ENCODE measurements around the gene GGTA1. TPM values are rescaled to one million over a fixed set of nuclear protein-coding genes. Genes with fewer than 3 reads are reported as not detected.

The GGTA1 gene
- total RNA-seq, 1 experiment from 2014 or later, result not detected

DNA sequence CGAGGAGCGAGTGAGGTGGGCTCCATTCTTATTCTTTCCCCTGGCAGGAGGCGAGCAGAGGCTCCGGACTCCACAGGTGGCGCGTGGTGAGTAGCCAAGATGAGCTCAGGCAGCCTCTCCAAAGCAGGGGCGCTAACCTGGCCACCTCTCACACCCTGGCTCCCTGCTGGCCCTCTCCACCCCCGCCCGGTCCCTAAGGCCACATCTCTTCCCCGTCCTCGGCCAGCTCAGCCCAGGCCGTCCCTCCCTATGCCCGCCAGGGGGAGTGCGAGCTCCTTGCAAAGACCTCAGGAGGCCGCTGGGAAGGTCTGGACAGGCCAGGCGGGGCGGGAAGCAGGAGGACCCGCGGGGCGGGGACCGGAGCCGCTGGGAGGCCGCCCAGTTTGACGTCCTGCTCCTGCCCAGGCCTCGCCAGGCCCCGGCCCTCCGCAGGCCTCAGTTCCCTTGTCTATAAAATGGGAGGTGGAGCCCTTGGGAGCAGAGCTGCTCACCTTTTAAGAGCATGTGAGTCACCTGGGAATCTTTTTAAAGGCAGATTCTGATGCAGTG lies 46.3 kb upstream of the GGTA1 start:
- CTCF ChIA-PET, result interaction anchor here (0.6 to 2.3 kb wide), 39 partner anchors 10 to 805 kb away, joined by 3 to 18 read pairs (median 5); partner anchors contain the start of gene GGTA1
- Histone ChIP-seq H3K27me3 (ENCODE audit: insufficient read depth, low read length) (no peaks in the 10 kb centered on the region), H3K79me2 (ENCODE audit: insufficient read depth, low read length) (no peaks in the 10 kb centered on the region), H3K4me3 (replicated peaks in 1 of 2; ENCODE audit: low read depth in 1 of 2, low read length in 2 of 2) (peak overlapping the region; percentile 29 to 44), H3K9ac (ENCODE audit: low read length) (peak overlapping the region; percentile 41), H3K9me3 (ENCODE audit: control insufficient read depth in 1 of 2, insufficient read depth in 1 of 2, low read depth in 1 of 2, low read length in 2 of 2) (no peaks in the 10 kb centered on the region), H2AFZ (ENCODE audit: low read depth, low read length, poor library complexity, severe bottlenecking) (peak overlapping the region; percentile 47), H3K4me1 (ENCODE audit: control insufficient read depth in 1 of 2, insufficient read depth in 2 of 2, low read length in 2 of 2) (peaks cover 7 to 28% of the 10 kb centered on the region in 2 experiments; a peak in 3 of 4 replicates), H3K27ac (ENCODE audit: low read depth, low read length) (peak overlapping the region; percentile 6; the same call in 1 of the 2 replicates), H3K4me2 (ENCODE audit: low read length) (peak overlapping the region; percentile 72), H3K36me3 (ENCODE audit: control insufficient read depth in 1 of 2, insufficient read depth in 2 of 2, low read length in 2 of 2) (no peaks in the 10 kb centered on the region), H3K9me2 (ENCODE audit: insufficient read depth) (no peaks in the 10 kb centered on the region), H4K20me1 (ENCODE audit: insufficient read depth) (no peaks in the 10 kb centered on the region)
- DNase-seq (ENCODE audit: low read depth, low spot score) (peak; percentile 93), ATAC-seq (peak; percentile 94)
- intact Hi-C loops (cut with micrococcal nuclease), result loop anchor here (1.0 to 10.0 kb wide), 5 partner anchors 51 to 549 kb away; partner anchors contain the start of gene TTLL11
- BruUV-seq (replicated peaks), result no TSS peak
- RAD21 ChIA-PET (ENCODE audit: low non-redundant PET in 1 of 2, low total read pairs in 2 of 2, uncharacterized antibody in 2 of 2, unreplicated experiment in 2 of 2), result interaction anchor here (0.5 to 1.5 kb wide), 16 partner anchors 28 to 577 kb away, joined by 3 to 5 read pairs (median 3); no protein-coding TSS in a partner anchor
- POLR2A ChIA-PET, result interaction anchor here (0.8 to 1.3 kb wide), 5 partner anchors 12 to 64 kb away, joined by 3 to 4 read pairs (median 4); no protein-coding TSS in a partner anchor
- TF ChIP-seq EZH2phosphoT487 (IDR thresholded peaks at IDR 0.05; ENCODE audit: borderline replicate concordance), result no peak
- peak; percentile 83 for TF ChIP-seq EGR1 (IDR thresholded peaks at IDR 0.05; ENCODE audit: low read depth)
- TF ChIP-seq, protein P1, sequence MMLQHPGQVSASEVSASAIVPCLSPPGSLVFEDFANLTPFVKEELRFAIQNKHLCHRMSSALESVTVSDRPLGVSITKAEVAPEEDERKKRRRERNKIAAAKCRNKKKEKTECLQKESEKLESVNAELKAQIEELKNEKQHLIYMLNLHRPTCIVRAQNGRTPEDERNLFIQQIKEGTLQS (IDR thresholded peaks at IDR 0.05), result no peak
- TF ChIP-seq, protein P2, sequence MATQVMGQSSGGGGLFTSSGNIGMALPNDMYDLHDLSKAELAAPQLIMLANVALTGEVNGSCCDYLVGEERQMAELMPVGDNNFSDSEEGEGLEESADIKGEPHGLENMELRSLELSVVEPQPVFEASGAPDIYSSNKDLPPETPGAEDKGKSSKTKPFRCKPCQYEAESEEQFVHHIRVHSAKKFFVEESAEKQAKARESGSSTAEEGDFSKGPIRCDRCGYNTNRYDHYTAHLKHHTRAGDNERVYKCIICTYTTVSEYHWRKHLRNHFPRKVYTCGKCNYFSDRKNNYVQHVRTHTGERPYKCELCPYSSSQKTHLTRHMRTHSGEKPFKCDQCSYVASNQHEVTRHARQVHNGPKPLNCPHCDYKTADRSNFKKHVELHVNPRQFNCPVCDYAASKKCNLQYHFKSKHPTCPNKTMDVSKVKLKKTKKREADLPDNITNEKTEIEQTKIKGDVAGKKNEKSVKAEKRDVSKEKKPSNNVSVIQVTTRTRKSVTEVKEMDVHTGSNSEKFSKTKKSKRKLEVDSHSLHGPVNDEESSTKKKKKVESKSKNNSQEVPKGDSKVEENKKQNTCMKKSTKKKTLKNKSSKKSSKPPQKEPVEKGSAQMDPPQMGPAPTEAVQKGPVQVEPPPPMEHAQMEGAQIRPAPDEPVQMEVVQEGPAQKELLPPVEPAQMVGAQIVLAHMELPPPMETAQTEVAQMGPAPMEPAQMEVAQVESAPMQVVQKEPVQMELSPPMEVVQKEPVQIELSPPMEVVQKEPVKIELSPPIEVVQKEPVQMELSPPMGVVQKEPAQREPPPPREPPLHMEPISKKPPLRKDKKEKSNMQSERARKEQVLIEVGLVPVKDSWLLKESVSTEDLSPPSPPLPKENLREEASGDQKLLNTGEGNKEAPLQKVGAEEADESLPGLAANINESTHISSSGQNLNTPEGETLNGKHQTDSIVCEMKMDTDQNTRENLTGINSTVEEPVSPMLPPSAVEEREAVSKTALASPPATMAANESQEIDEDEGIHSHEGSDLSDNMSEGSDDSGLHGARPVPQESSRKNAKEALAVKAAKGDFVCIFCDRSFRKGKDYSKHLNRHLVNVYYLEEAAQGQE (IDR thresholded peaks at IDR 0.05; ENCODE audit: low read depth), result no peak
- TF ChIP-seq EZH2 (IDR thresholded peaks at IDR 0.05), result no peak
- TF ChIP-seq CBX3 (IDR thresholded peaks at IDR 0.05; ENCODE audit: low read depth), result no peak; the same call in 1 of the 2 replicates
- no peak for TF ChIP-seq CEBPB (IDR thresholded peaks at IDR 0.05; ENCODE audit: low read depth)
- no peak for TF ChIP-seq SRF (IDR thresholded peaks at IDR 0.05; ENCODE audit: low read depth)
- peak; percentile 65 for TF ChIP-seq YY1 (IDR thresholded peaks at IDR 0.05; ENCODE audit: extremely low read depth, insufficient replicate concordance, low read depth, low read length)
- peak; percentile 71 for TF ChIP-seq ZFX (IDR thresholded peaks at IDR 0.05)
- no peak for TF ChIP-seq SP1 (IDR thresholded peaks at IDR 0.05; ENCODE audit: low read depth)
- TF ChIP-seq ZNF274 (IDR thresholded peaks at IDR 0.05; ENCODE audit: low read depth, low read length), result no peak
- no peak for TF ChIP-seq SIN3A (IDR thresholded peaks at IDR 0.05; ENCODE audit: low read depth)
- no peak for TF ChIP-seq TCF7L2 (IDR thresholded peaks at IDR 0.05; ENCODE audit: borderline replicate concordance, extremely low read depth, insufficient read depth, insufficient read length)
- TF ChIP-seq POLR2A (IDR thresholded peaks at IDR 0.05; ENCODE audit: borderline replicate concordance, extremely low read depth, insufficient read depth, insufficient read length), result no peak
- TF ChIP-seq POLR2AphosphoS5 (IDR thresholded peaks at IDR 0.05; ENCODE audit: low read depth, low read length), result peak; percentile 60
- TF ChIP-seq, protein P3, sequence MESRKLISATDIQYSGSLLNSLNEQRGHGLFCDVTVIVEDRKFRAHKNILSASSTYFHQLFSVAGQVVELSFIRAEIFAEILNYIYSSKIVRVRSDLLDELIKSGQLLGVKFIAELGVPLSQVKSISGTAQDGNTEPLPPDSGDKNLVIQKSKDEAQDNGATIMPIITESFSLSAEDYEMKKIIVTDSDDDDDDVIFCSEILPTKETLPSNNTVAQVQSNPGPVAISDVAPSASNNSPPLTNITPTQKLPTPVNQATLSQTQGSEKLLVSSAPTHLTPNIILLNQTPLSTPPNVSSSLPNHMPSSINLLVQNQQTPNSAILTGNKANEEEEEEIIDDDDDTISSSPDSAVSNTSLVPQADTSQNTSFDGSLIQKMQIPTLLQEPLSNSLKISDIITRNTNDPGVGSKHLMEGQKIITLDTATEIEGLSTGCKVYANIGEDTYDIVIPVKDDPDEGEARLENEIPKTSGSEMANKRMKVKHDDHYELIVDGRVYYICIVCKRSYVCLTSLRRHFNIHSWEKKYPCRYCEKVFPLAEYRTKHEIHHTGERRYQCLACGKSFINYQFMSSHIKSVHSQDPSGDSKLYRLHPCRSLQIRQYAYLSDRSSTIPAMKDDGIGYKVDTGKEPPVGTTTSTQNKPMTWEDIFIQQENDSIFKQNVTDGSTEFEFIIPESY (IDR thresholded peaks at IDR 0.05; ENCODE audit: extremely low read depth, insufficient replicate concordance, low read length), result no peak
- peak; percentile 98 for TF ChIP-seq RAD21 (IDR thresholded peaks at IDR 0.05; ENCODE audit: low read depth)
- TF ChIP-seq, protein P4, sequence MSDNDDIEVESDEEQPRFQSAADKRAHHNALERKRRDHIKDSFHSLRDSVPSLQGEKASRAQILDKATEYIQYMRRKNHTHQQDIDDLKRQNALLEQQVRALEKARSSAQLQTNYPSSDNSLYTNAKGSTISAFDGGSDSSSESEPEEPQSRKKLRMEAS (IDR thresholded peaks at IDR 0.05), result no peak
- no peak for TF ChIP-seq JUND (IDR thresholded peaks at IDR 0.05)
- TF ChIP-seq ELF1 (IDR thresholded peaks at IDR 0.05; ENCODE audit: borderline replicate concordance, low read depth), result no peak
- no peak for TF ChIP-seq FOSL1 (IDR thresholded peaks at IDR 0.05; ENCODE audit: low read depth)

Data from HCT116 (cell line).